GM18505 (cell line): ENCODE results near the gene NPL.

ENCODE experiments used
- ATAC-seq: cut with Tn5 transposase; IDR thresholded peaks from one replicate; pipeline ENCODE4 v1.9.1; 2021; ENCODE audit not compliant: unreplicated experiment
- POLR2A ChIP-seq: IDR thresholded peaks from 4 replicates; pipeline ENCODE4 v1.6.1; 2011; ENCODE audit warnings: borderline replicate concordance; ENCODE audit not compliant: insufficient read depth, insufficient read length; ENCODE audit errors: extremely low read depth

The NPL gene

DNA sequence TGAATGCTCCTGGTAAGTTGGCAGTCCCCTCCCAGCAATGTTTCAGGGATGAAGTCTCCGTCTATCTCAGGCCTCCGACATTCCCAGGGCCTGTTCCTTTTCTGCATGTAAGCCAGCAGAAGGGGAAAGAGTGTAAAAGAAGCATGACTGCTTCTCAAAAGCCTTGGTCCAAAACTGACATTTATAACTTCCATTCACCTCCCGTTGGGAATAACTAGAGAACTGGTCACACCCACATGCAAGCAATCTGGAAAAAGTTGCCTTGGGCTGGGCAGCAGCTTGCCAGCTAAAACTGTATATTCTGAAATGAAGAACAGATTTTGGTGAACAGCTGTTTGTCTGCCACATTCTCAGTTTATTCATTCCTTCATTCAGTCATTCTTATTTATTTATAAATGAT is 24.2 kb upstream of the NPL start:
- TF ChIP-seq POLR2A: no peak
- ATAC-seq: no peak

DNA sequence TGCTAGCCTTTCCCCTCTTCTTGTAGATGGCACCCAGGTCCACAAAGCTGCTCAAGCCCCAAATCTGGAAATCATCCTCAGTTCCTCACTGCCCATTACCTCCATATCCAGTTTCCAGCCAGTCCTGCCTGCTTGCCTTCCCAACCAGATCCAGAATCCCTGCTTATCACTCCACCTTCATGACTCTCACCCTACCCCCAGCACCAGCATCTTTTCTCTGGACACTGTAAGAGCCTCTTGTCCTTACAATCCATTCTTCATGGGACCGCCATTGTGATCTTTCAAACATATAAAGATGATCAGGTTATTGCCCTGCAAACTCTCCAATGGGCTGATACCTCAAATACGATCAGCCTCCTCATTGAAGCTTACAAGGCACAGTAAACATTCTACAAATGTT is 23.5 kb upstream of the NPL start:
- no peak for TF ChIP-seq POLR2A
- no peak for ATAC-seq

DNA sequence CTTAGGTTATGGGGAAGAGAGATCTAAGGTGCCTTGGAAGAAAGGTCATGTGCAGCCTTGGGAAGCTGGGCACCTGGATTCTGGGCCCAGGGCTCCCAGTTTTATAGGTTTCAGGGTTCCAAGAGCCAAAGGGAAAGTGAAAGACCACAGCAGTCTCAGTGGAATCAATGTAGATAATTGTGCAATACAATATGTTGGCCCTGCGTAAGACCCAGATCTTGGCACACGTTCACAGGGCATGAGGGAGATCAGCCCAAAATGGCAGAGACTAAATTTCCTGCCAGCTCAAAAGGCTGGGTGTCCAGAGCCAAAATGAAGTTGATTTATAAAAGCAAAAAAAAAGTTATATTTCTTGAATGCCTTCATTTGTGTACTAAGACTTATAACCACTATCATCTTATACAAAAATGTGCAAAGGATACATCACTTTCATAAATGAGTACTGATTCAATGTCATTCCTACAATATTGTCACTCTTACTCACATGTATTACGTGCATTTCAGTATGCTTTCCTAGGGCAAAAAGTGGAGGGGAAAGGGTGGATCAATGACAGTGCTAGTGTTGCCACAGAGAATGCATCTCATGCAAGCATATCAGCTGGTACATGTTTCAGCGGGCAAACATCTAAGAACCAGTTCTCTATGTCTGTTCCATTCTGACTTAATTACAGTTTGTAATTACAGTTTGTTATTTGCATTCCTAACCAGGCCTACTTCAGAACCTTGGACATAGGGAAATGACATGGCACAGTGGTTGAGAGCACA is 22.5 kb upstream of the NPL start:
- ATAC-seq: no peak
- TF ChIP-seq POLR2A: no peak

DNA sequence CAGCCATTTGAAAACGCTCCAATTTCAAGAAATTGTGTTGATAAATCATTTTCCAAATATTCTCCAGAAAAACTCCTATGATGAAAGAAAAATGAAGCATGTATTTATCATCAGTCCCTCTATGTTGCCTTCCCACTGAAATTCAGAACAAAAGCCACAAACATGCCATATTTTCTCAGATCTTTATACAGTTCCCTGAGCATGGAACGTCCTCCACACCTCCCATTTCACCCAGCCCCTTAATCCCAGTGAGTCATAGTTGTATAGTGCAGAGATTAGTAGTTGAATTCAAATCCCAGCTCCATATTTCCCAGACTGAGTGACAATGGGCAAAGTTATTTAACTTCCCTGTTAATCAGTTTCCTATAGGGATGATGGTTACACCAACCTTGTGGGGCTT is 20.6 kb upstream of the NPL start:
- TF ChIP-seq POLR2A: no peak
- no peak for ATAC-seq

DNA sequence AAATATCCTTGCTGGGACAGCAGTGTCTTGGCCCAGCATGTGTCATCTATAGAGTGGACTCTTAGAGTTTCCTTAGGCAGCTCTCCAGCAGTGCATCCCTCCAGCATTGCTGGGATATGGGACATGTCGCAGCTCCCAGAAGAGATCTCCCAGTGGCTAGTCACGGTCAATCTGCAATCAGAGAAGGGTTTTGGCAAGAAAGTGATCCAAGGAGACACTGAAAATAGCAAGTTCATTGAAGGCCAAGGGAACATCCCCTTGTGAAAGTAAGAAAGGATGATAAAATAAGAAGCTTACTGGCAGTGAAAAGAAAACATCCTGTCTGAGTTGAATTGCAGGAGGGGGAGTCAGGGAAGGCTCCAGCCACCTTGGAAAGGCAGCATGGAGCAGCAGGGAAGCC is 19.3 kb upstream of the NPL start:
- TF ChIP-seq POLR2A: no peak

DNA sequence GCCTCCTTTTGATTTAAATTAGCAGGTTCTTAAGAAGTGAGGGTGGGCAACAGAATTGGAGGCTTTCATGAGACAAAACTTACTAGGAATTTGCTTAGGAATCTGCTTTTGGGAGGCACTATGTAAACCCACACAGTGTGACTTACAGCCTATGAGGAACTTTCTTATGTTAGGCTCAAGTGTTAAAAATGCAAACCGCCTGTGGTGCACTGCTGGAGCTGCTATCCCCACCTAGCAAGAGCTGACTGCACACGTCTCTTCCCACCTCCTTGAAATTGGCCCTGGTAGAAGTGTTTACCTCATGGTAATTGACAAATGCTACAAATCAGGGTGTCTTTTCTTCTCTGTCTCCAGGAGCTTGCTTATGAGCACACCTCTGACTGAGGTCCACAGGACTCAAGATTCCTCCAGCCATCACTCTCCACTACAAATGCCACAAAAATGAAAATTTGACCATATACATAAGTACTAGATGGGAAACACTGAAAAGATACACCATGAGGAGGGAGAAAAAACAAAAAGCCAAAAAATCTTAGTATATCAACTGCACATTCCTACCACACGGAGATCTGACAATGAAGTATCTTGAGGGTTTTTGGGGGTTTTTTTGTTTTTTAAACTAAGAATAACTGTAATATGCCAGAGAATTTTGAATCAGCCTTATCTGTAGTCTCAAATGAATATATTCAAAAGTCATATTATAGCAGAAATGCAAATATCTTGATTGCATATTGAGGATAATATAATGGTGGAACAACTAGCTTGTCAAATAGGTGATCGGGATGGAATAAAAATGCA is 18.2 kb upstream of the NPL start:
- TF ChIP-seq POLR2A: no peak
- no peak for ATAC-seq

More for the DNA sequence above, 19.3 kb upstream of the NPL start:
- no peak for ATAC-seq

DNA sequence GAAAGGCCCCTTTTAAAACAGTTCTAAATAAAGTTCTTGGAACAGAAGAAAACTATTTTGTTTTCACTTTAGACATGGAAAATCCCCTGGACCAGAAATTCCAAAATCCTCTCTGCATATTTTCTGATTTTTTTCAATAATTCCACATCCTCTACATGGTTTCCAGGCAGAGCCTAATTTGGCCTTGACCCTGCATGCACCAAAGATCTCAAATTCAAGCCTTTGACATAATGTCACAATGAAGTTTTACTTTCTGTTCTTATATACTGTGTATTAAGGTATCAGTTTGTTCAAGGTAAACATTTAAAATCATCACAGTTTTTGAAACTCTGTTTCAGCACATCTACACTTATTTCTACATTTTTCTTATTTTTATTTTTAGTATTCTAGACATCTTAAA is 12.2 kb upstream of the NPL start:
- no peak for ATAC-seq
- no peak for TF ChIP-seq POLR2A

DNA sequence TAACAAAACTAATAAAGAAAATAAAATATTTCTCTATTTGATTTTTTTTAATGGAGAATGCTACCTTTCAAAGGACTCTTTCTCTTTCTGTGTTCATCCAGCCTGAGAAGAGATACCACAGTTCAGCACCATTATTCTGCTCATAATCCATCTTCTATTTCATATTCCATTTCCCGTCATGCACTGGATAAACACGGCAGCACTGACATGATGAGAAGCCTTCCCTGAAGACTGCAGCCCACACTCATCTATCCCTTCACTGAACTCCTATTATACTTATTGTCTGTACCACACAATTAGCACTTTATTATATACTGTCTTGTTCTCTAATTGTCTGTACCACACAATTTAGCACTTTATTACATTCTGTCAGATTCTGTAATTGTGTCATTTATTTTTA is 10.7 kb upstream of the NPL start:
- TF ChIP-seq POLR2A: no peak
- ATAC-seq: no peak

DNA sequence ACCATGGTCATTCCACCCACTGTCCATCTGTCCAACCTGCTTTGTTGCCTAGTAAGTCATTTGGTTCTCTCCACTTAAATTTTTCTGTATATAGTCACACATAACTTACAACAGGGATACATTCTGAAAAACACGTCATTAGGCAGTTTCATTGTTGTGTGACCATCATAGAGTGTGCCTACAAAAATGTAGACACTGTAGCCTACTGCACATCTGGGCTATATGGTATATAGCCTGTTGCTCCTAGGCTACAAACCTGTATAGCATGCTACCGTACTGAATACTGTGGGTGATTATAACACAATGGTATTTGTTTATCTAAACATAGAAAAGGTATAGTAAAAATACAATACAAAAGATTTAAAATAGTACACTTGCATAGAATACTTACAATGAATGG is 10.0 kb upstream of the NPL start:
- no peak for TF ChIP-seq POLR2A
- ATAC-seq: no peak

DNA sequence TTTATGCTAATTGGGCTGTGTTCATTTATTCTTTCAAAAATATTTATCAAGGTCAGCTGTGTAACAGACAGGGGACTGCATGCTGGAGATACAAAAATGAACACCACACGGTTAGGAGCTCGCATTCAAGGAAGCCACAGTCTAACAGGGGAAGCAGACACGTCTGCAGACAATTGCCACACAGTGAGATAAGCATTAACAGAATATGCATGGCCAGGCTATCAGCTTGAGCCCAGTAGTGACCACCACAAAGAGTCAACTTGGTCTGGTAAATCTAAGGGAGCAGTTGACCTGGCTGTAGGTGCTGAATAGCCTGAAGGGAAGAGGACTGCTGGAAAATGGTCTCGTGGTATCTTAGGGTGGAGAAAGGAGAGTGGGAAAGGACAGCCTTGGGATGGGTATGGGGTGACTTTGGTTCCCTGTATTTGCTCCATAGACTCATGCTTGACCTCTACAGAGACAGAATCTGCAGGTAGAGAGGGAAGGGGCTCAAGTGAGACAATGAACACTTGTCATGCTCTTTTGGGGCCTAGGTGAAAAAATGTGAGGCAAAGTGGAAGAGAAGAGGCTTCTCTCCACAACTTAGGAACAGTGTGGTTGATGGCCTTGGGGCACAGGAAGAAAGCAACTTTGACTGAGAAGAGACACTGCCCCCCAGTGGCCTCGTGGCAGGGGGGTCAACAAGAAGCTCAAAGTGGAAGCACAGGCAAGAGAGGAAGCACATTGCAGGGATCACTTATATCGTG is 7.6 kb upstream of the NPL start:
- no peak for TF ChIP-seq POLR2A
- no peak for ATAC-seq

DNA sequence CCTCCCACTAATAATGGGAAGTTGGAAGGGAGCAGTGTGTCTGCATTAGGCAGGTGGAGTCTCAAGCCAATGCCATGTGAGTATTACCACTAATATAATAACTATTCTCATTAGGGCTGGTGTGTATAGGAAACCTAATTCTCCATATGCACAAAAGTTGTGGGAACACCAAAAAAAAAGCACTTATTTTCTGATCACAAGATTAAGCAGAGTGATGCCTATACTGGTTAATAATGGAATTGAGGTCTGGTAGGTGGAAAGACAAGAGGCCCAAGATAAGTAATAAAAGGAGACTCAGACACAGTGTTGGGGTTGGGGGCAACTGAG is 7.0 kb upstream of the NPL start:
- TF ChIP-seq POLR2A: no peak
- no peak for ATAC-seq

DNA sequence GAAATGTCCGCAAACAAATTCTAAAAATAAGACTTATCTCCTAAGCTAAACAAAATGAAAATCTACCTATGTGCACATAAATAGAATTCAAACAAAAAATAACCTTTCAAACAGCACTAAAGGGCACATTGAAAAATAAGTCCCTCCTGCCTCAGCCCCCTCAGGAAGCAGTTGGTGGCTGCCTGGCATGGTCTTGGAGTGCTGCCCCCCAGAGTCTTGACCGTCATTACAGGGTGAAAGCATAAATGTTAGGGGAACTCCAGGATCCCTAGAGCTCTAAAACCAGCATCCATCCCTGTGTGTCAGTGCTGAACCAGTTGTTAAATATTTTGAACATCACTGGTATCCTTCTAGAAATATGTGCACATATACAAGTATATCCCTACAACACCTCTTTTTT is 6.5 kb upstream of the NPL start:
- no peak for TF ChIP-seq POLR2A
- no peak for ATAC-seq

DNA sequence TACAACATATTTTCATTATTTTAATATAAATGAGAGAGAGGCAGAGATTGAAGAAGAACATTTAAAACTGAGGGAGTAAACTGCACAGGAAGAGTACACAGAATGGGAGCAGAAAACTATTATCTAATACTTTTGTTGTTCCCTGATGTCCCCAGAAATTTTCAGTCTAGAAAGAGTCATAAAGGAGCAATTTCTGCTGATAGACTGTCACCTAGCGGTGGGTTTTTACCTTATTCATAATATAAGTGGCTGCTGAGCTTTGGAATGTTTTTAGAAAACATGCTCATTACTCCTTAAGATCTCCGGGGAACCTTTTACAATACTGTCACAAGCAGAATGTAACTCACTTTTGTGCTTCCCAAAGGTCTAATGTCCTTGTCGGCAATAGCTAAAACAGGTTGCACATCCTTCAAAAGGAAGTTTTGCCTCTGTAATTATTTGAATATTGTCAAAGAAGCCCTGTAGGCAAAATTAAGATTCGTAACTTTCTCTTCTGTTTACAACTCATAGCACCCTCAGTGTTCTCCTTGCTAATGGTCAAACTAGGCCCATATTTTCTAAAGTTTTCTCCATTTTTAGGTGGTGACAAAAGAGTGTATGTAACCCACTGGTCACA is 4.9 kb upstream of the NPL start:
- no peak for ATAC-seq
- TF ChIP-seq POLR2A: no peak
